Stimulated activated CD8-positive, alpha-beta memory T cell treated with anti-CD3 and anti-CD28 coated beads, Interleukin-7, amount 100 ng/mL, for 1 hour (primary cell): ENCODE data around the gene CNTRL.
"Not testable (repeated sequence)": the region's sequence is repeated elsewhere in the genome, so short reads cannot be mapped to it uniquely, and the experiment has no call there.

Source experiments
- DNase-seq, 2 donors: peaks; one replicate each; pipeline ENCODE4 v3.0.0-alpha.2; 2020; ENCODE audit warnings: low read depth in 2 of 2

Gene CNTRL

DNA sequence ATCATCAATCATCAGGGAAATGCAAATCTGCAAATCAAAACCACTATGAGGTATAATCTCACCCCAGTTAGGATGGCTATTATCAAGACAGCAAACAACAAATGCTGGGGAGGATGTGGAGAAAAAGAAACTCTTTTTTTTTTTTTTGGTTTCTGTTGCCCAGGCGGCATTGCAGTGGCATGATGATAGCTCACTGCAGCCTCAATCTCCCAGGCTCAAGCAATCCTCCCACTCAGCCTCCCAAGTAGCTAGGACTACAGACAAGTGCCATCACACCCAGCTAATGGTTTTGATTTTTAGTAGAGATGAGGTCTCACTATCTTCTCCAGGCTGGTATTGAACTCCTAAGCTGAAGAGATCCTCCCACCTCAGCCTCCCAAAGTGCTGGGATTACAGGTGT, 5.4 kb upstream of the CNTRL start:
- no peak for DNase-seq

DNA sequence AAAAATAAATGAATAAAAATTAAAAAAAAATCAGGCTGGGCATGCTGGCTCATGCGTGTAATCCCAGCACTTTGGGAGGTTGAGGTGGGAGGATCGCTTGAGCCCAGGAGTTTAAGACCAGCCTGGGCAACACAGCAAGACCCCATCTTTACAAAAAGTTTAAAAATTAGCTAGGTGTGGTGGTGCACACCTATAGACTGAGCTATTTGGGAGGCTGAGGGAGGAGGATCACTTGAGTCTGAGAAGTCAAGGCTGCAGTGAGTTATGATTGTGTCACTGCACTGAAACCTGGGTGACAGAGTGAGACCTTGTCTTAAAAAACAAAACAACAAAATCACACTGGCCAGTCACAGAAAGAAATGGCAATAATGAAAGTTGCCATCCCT, 3.4 kb upstream of the CNTRL start:
- DNase-seq: no peak

DNA sequence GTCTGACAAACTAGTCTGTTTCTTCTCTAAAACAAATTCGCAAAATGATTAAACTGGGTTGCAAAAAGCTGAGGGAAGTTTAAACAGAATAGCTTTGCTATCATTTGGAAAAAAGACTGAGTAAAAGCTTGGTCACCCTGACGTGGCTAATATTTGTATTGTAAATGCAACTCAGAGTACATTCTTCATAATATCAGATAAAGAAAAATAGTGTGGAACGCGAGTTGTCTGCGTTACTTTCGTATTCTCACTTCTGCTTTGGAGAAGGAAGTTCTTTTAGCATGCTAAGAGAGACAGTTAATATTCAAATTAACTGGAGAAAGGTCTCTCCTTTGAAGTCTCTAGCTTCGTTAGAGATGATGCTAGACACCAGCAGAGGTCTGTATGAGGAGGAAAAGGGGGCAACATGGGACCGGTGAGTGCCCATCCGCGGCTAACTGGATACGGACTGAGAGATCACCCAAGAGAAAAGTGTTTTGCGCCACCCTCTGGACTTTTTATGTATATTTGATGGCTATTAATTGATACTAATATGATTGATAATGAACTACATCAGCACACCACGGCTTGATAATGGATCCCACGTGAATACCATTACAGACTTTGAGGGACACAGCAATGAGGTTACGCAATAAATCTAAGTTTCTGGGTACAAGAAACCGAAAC, 2.9 kb upstream of the CNTRL start:
- no peak for DNase-seq

DNA sequence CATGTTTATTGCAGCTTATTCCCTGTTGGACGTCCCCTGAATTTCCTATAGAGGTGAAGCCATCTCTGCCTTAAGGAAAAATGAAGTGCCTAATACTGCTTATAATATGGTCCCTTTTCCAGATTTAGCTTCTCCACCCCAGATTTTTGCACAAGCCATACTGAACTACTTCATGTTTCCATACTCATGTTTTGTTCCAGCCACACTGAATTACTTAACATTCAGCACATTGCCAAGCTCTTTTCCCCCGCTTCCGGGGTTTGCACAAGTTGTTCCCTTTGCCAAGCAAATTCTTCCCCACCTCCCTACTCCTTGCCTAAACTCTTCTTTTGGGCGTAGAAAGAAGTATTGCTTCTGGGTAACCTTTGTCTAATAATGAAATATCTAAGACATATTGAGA, 1.7 kb upstream of the CNTRL start:
- DNase-seq: no peak

DNA sequence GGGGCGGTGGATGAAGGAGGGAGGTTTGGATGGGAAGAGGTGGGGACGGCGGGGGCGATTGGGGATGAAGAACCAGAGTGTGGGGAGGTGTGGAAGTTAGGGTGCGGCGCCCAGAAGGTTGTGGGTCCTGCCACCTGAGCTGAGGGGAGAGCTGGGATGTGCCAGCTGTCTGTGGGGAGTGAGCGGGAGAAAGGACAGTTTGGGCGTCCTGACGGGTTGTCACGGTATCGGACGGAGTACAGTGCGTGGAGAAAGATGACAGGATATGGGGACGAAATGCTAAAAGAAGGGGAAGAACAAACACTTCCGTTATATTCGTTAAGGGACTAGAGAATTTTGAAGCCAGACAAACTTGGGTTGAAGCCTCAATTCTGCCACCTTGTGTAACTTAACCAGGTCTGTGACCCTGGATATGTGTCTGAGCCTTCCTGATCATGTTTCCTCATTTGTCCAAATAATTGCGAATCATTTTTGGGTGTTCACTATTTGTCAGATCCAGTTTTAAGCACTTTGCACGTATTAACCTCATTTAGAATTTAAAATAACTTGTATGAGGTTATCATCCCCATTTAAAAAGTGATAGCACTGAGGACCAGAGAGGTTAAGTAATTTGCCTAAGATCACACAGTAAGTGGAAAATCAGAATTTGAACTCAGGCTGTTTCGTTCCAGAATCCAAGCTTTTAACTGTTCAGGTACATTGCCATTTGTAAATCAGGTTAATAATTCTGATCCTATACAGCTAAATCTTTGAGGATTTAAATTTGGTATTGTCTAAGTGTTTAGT, 689 bp downstream of the CNTRL start:
- peak in 1 of 2 donors; percentile 5 for DNase-seq

DNA sequence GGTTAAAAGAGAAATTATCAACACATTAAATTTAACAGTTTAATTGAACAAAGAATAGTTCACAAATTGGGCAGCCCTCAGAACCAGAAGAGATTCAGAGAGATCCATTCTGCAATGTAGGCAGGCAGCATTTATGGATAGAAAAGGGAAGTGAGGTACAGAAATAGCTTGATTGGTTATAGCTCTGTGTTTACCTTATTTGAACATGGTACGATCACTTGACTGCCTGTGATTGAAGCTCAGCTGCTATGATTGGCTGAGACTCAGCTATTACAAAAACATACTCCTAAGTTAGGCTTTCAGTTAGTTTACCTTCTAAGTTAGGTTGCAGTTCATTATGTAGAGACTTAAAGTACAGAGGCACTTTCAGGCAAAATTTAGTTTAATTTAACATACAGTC, 7.3 kb downstream of the CNTRL start:
- DNase-seq: no peak

DNA sequence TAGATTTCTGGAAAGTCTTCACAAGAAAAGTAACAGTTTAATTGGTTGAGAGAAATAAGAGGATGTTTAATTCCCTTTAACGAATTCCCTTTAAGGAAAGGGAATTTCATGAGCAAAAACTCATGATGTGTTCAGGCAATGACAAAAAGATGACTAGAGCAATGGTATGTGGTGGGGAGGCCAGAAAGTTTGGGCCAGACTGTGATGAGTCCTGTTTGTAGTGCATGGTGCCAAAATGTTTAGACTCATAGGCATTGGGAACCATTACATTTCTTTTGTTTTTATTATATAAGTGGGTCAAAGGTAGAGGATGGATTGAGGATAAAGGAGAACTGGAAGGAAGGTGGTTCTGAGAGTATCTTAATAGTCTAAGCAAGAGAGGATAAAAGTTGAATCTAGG, 10.9 kb downstream of the CNTRL start:
- no peak for DNase-seq

DNA sequence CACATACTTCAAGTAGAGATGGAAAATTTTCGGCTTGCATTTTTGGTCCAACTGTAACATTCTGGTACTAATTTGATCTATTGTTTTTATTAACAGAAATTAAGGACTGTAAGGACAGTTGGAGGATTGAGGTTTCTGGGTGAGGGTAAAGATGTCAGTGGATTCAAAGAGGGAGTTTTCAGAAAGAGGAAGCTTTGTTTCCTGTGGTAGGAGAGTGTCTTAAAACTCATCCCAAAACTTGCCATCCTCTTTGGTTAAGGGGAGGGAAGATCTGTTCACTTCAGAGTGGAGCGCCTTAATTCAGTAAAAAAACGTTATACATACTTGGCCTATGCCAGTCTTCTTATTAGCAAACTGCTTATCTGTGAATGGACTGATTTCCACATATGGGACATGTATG, 13.8 kb downstream of the CNTRL start:
- no peak for DNase-seq

DNA sequence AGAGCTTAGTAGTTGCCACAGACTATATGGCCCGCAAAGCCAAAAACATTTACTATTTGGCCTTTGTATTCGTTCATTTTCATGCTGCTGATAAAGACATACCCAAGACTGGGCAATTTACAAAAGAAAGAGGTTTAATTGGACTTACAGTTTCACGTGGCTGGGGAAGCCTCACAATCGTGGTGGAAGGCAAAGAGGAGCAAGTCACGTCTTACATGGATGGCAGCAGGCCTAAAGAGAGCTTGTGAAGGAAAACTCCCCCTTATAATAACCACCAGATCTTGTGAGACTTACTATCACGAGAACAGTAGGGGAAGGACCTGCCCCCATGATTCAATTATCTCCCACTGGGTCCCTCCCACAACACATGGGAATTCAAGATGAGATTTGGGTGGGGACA, 16.0 kb downstream of the CNTRL start:
- not testable (repeated sequence) for DNase-seq

DNA sequence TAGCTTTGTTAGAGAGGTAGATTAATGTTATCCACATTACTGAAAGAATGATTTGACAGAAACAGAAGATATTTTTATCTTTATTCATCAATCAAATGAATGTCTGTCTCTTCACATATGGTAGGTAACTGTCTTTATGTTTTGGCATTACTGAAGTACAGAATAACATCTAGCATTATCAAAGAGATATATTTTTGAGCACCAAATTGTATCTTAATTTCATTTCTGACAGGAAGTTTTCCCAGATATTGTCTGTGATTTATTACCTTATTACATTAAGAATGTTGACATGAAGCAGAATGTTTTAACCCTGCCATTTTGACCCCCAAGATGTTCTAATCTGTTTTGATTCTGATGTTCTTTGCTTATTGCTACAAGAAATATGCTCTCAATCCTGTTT, 20.3 kb downstream of the CNTRL start:
- no peak for DNase-seq

DNA sequence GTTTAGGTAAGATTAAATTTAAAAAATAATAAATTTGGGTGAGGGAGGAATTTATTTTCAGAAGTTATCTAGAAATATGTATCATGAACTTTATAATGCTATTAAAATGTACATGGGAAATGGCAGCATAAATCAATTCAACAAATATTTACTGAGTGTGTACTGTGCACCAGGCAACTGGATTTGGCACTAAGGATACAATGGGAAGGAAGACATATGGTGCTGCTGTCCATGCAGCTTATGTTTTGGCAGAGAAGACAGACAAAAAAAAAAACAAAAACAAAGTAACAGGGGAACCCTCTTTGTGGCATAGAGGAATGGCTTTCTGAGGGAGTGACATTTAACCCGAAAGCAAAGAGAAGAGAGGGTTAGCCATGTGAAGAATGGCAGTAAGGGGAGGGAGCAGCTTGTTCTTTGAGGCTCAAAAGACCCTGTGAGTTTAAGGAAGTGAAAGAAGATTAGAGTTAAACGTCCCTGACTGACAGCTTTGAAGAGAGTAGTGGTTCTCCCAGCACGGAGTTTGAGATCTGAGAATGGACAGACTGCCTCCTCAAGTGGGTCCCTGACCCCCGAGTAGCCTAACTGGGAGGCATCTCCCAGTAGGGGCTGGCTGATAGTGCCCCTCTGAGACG, 23.9 kb downstream of the CNTRL start:
- DNase-seq: no peak

DNA sequence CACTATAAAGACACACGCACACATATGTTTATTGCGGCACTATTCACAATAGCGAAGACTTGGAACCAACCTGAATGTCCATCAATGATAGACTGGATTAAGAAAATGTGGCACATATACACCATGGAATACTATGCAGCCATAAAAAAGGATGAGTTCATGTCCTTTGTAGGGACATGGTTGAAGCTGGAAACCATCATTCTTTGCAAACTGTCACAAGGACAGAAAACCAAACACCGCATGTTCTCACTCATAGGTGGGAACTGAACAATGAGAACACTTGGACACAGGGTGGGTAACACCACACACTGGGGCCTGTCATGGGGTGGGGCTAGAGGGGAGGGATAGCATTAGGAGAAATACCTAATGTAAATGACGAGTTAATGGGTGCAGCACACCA, 29.3 kb downstream of the CNTRL start:
- DNase-seq: not testable (repeated sequence)

DNA sequence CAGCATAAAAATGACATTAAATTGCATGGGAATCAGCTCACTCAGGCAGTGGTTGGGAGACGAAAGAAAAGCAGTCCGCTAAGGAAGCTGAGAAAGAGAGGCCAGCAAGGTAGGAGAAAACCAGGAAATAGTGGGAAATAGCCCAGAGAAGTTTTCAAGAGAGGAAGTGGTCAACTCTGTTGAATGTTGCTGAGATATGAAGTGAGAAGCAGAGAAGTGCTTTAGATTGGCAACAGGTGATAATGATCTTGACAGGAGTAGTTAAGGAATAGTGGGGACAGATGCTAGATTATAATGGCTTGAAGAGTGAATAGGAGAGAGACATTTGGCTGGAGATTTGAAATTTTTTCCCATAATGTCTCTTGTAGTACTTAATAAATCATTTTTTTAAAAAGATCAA, 30.8 kb downstream of the CNTRL start:
- DNase-seq: no peak

DNA sequence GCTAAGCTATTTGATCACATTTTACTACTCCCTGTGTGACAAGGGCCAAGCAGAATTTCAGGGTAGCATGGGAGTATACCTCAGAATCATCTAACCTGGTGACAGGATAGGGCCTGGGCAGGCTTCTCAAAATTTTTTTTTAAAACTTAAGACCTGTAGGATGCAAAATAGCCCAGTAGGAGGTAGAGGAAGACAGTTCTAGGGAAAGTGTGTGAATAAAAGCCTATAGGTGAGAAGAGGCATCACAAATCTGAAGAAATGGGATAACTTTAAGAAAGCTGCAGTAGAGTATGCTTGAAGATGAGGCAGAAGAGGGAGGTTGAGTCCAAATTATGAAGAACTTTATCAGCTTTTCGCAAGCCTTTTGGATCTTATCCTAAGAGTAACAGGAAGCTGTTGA, 32.3 kb downstream of the CNTRL start:
- no peak for DNase-seq

DNA sequence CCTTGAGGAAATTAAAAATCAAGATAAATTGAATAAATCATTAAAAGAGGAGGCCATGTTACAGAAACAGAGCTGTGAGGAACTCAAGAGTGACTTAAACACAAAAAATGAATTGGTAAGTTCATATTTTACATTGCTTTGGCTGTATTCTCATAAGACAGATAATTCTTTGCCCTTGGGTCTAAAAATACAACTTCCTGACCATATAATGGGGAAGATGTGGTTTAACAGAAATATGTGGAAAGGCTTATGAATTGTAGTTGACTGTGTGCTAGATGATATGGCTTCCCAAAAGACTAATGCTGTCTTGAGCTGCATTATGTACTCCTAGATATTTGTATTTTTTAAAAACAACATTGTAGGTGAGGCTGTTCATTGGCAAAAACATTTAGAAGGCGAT, 33.1 kb downstream of the CNTRL start:
- DNase-seq: no peak

DNA sequence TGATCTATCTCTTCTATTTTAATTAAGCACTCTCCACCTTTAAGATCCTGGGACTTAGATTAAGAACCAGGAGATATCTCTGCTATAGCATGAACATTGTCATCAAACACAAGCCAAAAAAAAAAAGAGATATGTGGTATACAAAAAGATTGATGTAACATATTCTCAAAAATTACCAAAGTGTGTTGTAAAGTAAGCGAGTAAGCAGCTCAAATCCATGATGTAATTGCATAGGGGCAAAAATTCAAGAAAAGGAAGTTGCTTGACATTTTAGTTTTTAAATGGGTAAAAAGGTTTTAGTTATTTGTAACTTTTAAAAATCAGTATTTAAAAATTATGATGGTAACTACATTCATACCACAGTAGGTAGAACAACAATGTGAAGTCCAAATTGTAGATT, 40.7 kb downstream of the CNTRL start:
- no peak for DNase-seq

DNA sequence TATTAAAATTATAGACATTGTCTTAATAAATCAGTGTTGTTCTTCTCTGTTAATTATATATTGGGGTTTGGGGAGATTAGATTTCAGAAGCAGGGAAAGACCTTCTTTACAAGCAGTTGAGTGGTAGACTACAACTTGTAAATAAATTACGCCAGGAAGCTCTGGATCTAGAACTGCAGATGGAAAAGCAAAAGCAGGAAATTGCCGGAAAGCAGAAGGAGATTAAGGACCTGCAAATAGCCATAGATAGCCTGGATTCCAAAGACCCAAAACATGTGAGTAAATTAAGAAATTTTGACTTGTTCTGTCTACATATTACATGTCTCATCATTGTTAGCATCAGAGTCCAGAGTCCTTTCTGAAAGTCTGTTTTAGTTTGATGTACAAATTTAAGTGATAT, 43.5 kb downstream of the CNTRL start:
- no peak for DNase-seq

DNA sequence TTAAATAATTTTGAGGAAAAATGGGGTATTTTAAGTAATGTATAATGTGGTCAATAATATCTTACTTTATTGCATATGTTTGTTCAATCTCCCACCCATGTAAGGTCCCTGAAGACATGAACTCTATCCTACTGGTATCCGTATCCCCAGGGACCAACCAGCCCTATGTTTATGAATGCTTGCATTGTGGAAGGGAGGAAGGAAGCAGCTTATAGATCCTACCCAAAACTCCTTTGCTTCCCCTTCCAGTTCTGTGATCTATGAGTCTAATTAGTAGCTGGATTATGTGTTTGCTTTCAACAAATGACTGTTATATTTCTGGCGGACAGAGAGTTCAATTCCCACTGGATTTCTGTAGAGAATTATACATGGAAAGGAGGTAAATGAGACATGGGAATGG, 45.6 kb downstream of the CNTRL start:
- no peak for DNase-seq

DNA sequence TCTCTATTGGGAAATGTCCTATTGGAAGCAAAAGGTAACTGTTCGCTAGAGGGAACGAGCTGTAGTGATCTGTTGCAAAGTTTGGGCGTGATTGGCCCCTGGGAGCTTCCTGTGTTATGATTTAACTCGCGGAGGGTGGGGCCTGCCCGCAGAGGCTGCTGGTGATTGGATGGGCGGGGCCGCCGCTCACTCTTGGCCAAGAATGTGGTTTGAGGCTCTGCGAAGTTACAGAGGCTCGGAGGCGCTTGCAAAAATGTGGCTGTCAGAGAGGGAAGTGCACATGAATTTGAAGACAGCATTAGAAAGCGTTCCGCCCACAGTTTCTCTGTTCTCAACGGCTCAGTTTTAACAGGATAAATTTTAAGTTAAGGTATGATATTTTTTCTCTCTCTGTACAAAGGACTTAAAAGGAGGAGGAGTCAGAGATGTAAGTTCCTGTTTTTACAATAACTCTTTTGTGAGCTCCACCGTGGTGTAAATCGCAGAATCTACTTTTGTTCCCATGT, 46.9 kb downstream of the CNTRL start:
- DNase-seq: peak; percentile 88 to 90

DNA sequence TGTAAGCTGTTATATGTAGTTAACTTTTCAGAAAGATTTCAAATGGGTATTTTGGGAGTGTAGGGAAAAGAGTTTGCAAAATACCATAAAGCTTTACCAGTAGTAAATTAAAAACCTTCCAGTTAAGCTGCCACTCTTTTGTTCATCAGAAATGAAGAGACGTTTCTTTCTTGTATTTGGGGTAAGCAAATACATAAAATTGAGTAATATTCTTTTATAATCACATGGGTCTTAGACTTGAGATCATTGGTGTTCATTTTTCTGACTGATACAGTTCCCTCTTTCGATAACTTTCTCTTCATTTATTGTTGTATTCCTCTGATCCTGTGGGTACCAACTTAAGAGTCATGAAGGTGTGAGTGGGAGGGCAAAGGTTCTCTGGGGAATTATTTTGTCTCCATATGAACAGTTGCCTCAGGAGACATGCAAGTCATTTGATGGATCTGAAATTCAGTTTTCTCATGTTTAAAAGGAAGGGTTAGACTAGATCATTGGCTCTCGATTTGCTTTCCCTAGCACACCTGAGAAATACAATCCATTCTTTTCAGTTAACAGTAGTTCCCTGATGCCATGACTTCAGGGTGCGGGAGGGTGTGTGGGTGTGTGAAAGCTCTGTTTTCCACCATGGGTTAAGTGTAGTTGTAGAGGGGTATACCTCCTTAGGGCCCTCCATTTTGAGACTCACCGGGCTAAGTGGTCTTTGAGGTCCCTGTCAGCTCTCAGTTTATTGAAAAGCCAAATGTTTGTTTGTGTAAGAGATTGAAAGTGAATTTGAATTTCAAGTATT, 47.7 kb downstream of the CNTRL start:
- DNase-seq: no peak

DNA sequence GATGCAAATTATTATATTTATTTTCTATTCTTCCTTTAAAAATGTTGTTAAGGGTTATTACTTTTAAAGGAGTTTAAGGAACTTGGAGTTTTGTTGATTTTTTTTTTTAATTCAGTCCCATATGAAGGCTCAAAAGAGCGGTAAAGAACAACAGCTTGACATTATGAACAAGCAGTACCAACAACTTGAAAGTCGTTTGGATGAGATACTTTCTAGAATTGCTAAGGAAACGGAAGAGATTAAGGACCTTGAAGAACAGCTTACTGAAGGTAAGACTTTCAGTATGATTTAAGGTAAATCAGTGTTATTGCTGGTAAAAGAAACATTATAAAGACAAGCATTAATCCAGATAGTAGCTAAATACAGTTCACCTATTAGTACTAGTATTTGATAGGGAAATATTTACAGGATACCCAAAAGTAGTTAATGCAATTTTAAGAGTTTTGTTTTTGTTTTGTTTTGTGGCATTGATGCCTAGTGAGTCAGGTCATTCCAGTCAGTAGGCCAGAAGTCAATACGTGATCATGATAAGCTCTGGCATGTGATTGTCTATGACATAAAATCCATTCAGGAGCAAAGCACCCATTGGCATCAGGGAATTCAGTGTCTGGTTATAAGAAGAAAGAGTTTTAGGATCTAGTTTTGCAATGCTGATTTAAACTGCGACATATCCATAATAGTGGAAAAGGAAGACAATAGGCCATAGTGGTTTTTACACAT, 49.2 kb downstream of the CNTRL start:
- no peak for DNase-seq

DNA sequence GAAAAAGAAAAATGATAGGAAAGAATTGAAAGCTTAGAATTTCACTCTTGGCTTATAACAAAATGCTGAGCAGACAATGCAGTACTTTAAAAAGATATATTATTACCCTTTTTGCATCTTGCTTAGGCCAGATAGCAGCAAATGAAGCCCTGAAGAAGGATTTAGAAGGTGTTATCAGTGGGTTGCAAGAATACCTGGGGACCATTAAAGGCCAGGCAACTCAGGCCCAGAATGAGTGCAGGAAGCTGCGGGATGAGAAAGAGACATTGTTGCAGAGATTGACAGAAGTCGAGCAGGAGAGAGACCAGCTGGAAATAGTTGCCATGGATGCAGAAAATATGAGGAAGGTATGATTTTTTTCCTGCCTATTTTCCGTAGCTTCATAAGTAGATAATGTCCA, 50.8 kb downstream of the CNTRL start:
- no peak for DNase-seq
